Prostate gland (tissue), 2 donors: Measurements from ENCODE around the gene ERCC6L2.

ENCODE experiments used
- CTCF ChIP-seq, 4 experiments: fragments of 200-600 bp in 2 of 4; fragments of 450-650 bp in 2 of 4; sonication (generic) in 2 of 4; IDR thresholded peaks; 1 replicate in 3 of 4; 2 replicates in 1 of 4; pipeline ENCODE4 v1.5.1; 2016 to 2019; ENCODE audit warnings: antibody characterized with exemption in 4 of 4, mild to moderate bottlenecking in 2 of 4, moderate library complexity in 2 of 4
- POLR2AphosphoS5 ChIP-seq: sonication (generic); formaldehyde crosslinking; IDR thresholded peaks from one replicate; pipeline ENCODE4 v1.6.1; 2017; ENCODE audit warnings: antibody characterized with exemption

- TF ChIP-seq CTCF (IDR thresholded peaks at IDR 0.05) (no peak), POLR2AphosphoS5 (no peak)
Observed at GRCh38 chr9:95870352-95870751, 5.1 kb upstream of the ERCC6L2 start.
